GM19397 (cell line): ENCODE measurements around the gene OLA1.

Experiments used
- ATAC-seq: cut with Tn5 transposase; IDR thresholded peaks from one replicate; pipeline ENCODE4 v1.9.1; 2021; ENCODE audit warnings: mild to moderate bottlenecking, moderate library complexity; ENCODE audit not compliant: unreplicated experiment

OLA1 gene

GRCh38 chr2:174071321-174071720 is 177.0 kb downstream of the OLA1 start:
- ATAC-seq = no peak

- ATAC-seq = no peak
Measured at GRCh38 chr2:174070281-174070680, 178.1 kb downstream of the OLA1 start.

GRCh38 chr2:174067815-174068214 is 180.5 kb downstream of the OLA1 start:
- no peak for ATAC-seq

DNA sequence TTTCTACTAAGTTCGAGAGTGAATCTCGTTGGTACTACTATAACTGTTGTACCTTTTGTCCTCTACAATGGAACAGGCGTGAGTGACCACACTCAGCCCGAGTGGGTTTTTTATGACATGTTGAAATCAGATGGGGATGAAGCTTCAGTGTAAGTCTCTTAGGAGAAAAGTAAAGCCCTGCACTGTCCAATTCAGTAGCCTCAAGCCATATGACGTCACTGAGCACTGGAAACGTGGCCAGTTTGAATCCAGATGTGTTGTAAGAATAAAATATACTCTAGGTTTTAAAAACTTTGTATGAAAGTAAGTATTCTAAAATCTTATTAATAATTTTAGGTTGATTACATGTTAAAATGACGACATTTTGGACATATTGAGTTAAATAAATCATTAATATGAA is 181.5 kb downstream of the OLA1 start:
- ATAC-seq = no peak

DNA sequence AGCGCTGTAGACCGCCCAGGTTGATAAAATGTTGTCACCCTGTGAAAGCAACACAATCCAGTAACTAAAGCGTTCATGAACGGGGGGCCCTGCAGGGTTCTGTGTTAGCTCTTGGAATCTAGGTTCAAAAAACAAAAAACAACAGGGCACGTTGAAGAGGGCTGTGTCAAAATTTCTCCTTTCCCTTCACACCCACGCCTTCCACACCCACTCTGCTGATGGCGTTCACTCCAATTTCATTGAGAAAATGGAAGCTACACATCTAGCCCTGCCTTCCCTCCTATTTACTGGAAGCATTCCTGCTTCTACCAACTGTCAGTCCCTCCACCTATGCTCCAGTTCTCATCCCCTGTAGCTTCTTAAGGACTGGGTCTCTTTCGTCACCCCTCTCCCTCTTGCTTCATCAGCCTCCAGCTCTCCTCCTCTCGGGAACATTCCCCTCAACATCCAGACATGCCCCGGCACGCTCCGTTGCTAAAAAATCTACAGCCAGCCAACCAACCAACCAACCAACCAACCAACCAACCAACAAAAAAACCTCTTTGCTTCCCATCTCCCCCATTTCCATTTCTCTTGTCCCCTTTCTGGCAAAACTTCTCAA is 184.7 kb downstream of the OLA1 start:
- ATAC-seq = no peak

- no peak for ATAC-seq
Measured at GRCh38 chr2:174062934-174063333, 185.4 kb downstream of the OLA1 start.

GRCh38 chr2:174059884-174060244 is 188.5 kb downstream of the OLA1 start:
- no peak for ATAC-seq

- no peak for ATAC-seq
Measured at GRCh38 chr2:174059178-174059883, 189.0 kb downstream of the OLA1 start.

- ATAC-seq = no peak
Measured at GRCh38 chr2:174058456-174058855, 189.9 kb downstream of the OLA1 start.

GRCh38 chr2:174058026-174058425 is 190.3 kb downstream of the OLA1 start:
- ATAC-seq = no peak

GRCh38 chr2:174054926-174055325 is 193.4 kb downstream of the OLA1 start:
- no peak for ATAC-seq

- no peak for ATAC-seq
Measured at GRCh38 chr2:174053355-174054151, 194.8 kb downstream of the OLA1 start.

DNA sequence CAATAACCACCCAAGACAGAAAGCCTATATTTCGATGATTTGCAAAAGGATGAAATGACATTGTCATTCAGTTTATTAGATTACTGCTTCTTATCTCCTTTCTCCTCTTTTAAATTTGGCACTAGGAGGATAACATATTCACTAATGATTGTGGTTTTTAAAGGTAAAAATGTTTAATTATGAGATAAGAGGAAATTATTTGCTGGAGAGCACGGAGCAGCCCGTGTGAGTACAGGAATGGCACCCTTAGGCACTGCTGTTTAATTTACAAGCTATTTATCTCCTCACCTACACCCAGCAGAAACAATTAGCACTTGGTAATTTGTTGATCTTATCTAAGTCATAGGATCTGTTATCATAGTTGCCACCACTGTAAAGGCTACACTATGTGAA is 195.8 kb downstream of the OLA1 start:
- ATAC-seq = no peak

DNA sequence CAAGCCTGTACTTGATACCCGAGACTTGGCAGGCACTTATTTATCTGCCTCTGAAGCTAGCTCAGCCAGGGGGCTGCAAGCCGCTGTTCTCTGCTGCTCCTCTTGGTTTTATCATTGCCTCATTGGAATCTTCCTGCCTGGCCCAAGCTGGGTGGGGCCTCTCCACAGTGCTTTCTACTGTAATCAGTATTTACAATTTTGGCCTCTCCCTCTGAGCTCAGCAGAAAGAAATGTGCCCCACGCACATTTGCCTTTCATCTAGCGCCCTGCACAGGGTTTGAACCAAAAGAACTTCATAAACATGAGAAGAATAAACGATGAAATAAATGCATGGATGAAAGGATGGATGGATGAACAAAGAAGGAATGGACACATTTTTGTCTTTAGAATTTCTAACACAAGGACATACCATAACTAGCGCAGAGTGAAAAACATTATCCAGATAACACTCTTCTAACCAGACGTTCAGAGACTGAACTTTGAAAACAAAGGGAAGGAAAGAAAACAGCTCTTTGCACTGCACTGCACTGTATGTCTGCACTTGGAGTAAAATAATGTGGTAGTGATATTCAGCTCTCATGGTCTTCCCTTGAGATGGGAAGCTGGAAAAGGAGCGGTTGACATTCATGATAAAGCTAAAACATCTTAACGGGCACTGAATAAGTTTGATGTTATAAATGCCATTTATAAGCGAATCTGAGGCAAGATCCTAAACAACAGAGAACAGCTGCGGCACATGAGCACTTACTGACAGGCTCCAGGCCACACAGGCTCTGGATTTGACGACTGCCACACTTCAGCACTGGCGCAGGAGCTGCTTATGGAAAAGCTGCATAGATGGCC is 196.4 kb downstream of the OLA1 start:
- ATAC-seq = no peak

DNA sequence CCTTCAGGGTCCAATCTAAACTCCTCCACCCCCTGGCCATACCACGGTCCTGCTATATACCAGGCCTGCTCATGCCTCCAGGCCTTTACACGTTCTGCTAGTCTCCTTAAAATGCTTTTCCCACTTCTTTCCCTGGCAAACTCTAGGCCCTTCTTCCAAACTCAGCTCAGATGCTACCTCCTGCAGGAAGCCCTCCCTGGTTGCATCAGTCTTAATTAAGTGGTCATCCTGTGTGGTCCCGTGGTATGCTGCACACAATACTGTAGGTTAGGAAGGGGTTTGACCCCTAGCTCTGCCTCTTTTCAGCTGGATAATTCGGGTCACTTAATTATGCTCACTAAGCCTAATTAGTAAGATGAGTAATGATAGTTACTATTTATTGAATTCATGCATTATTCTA is 197.3 kb downstream of the OLA1 start:
- no peak for ATAC-seq

DNA sequence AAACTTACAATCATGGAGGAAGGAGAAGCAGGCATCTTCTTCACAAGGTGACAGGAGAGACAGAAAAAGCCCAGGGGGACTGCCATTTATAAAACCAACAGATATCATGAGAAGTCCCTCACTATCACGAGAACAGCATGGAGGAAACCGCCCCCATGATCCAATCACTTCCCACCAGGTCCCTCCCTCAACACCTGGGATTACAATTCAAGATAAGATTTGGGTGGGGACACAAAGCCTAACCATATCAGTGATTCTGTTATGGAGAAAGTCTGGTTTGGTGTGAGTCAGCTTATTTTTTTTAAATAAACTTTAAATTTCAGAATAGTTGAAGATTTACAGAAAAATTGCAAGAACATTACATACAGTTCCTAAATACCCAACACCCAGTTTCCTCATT is 198.4 kb downstream of the OLA1 start:
- no peak for ATAC-seq

DNA sequence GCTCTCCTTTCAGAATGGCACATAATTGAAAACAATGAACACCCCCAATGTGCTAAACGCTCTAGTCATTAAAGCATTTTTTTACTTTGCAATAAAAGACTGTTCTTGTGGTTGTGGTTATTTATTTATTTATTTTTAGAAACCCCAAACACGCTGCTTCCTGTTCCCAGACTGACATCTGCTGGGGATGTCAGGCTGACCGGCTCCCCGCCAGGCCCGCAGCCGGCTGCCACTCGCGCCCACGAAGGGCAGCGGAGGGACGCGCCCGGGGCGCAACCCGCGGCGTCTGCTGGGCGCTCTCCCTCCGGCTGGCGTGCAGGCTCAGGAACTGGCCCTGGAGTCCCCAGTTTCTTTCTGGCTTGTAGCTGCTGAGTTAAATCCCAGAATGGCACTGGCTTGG is 200.1 kb downstream of the OLA1 start:
- no peak for ATAC-seq

GRCh38 chr2:174047746-174048145 is 200.6 kb downstream of the OLA1 start:
- ATAC-seq = no peak

- ATAC-seq = no peak
Measured at GRCh38 chr2:174046172-174046571, 202.2 kb downstream of the OLA1 start.

- ATAC-seq = no peak
Measured at GRCh38 chr2:174044556-174044955, 203.8 kb downstream of the OLA1 start.

GRCh38 chr2:174040417-174040701 is 208.0 kb downstream of the OLA1 start:
- no peak for ATAC-seq
